22Rv1 (cell line): ENCODE results near the gene ZNF180.
A peak's percentile ranks its signal among the peaks of the same experiment; 100 is the strongest.

Experiments used
- H3K27ac ChIP-seq: fragments of 450-650 bp; 2 replicates; pipeline ENCODE4 v1.5.1; 2017
- ZFX ChIP-seq: fragments of 450-650 bp; IDR thresholded peaks from 2 replicates; pipeline ENCODE4 v1.6.1; 2017; ENCODE audit warnings: antibody characterized with exemption, borderline replicate concordance
- TF ChIP-seq, protein P1 (sequence below): fragments of 450-650 bp; IDR thresholded peaks from 2 replicates; pipeline ENCODE4 v1.5.1; 2017; ENCODE audit warnings: mild to moderate bottlenecking

The ZNF180 gene

DNA sequence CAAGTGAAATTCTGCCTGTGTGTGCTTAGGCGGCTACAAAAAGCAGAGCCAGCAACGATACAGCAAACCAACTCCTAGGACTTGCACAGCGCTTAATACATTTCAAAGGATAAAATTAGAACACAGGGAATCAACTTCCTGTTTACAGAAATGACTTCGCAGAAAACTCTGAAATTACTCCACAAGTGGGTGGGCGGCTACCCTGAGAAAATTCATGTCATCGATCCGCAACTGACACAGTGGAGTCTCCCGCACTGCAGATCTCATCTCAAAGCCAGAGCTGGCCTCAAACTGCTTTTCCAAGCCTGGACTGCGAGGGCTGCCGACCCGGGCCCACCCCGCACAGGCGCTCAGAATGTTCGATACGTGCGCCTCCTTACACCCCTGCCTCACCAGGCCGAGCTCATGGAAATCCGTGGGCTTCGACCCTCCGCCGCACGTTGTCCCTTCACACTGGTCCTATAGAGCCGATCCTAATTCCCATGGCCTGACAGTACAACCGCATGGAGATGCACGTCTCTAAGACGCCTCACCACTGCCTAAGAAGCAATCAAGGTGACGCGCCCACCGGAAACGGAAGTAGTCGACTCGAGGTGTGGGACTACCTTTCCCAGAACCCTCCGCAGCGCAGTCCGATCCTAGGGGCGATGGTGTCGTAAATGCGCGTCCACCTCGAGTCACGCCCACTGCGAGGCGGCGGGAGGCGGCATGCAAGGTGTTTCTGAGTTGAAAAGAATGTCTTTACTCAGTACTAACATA lies 52.2 kb downstream of the ZNF180 start, which contains the start of gene ZNF229:
Gene ZNF229 (minus strand): TSS at position 557 of the 759 bp plus-strand sequence. CDS start 5,625 bp downstream, outside the sequence.
- peak within 1 kb of the TSS; percentile 35; the same call in 1 of the 2 replicates for H3K27ac ChIP-seq
- TF ChIP-seq ZFX = no peak
- TF ChIP-seq, protein P1, sequence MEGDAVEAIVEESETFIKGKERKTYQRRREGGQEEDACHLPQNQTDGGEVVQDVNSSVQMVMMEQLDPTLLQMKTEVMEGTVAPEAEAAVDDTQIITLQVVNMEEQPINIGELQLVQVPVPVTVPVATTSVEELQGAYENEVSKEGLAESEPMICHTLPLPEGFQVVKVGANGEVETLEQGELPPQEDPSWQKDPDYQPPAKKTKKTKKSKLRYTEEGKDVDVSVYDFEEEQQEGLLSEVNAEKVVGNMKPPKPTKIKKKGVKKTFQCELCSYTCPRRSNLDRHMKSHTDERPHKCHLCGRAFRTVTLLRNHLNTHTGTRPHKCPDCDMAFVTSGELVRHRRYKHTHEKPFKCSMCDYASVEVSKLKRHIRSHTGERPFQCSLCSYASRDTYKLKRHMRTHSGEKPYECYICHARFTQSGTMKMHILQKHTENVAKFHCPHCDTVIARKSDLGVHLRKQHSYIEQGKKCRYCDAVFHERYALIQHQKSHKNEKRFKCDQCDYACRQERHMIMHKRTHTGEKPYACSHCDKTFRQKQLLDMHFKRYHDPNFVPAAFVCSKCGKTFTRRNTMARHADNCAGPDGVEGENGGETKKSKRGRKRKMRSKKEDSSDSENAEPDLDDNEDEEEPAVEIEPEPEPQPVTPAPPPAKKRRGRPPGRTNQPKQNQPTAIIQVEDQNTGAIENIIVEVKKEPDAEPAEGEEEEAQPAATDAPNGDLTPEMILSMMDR = no peak

DNA sequence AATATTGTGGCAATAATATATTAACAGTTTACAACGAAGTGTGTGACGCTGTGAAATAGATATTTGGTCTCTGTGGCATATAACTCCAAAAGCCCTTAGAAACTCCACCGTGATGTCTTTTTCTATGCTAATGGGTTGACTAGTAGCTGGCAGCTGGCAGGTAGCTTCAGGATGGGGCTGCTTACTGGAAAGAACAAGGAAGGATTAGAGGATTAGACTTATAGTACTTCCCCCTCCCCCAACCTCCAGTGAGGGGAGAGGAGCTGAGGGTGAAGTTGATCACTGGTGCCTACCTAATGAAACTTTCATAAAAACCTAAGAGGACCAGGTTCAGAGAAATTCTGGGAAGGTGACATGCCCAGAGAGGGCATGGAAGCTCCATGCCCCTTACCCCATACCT lies 61.9 kb downstream of the ZNF180 start:
- no peak overlapping the region for H3K27ac ChIP-seq
- no peak for TF ChIP-seq ZFX
- TF ChIP-seq, protein P1 = no peak

DNA sequence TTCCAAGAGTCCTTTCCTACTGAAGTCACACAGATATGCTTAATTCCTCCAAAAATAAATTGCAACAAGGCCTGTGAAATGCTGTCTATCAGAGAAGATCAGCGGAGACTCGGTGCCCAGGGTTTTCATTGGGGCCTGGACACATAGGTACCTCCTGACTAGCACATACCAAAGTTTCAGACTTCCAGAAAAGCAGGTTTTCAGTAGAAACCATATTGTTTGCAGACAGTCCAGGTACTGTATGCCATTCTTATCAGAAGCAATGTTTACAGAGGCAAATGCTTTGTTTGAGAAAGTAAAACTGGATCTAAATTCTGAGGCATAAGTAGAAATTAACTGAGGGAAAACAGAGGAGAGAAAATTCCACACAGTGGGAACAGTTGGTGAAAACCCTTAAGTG lies 64.9 kb downstream of the ZNF180 start:
- TF ChIP-seq ZFX = no peak
- TF ChIP-seq, protein P1 = no peak
- no peak overlapping the region for H3K27ac ChIP-seq

DNA sequence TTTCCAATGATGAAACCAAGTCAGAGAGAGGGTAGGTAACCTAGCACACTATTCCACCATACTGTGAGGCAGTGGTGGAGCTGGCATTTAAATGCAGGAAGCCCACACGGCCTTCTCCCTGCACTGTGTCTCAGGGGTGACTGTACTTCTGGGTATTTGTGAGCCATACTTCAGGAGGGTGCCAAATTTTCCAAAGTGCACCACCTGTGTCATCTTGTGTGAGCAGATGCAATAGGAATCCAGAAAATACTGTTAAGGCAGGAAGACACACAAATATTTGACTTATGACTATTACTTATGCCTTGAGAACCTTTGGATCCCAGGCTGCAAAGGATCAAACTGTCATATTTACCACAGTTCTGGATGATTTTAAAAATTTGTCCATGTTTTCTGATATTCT lies 69.4 kb downstream of the ZNF180 start:
- H3K27ac ChIP-seq = no peak overlapping the region
- TF ChIP-seq, protein P1 = no peak
- TF ChIP-seq ZFX = no peak
